GM10847 (cell line): Measurements from ENCODE around the gene FOXN3.

Experiments used
- POLR2A ChIP-seq: IDR thresholded peaks from 2 replicates; pipeline ENCODE4 v1.6.1; 2011; ENCODE audit not compliant: insufficient read length; ENCODE audit errors: extremely low read depth

Gene FOXN3

GRCh38 chr14:89325299-89325883 is 91.6 kb downstream of the FOXN3 start:
- no peak for TF ChIP-seq POLR2A

- TF ChIP-seq POLR2A = no peak
Observed at GRCh38 chr14:89324501-89325298, 92.3 kb downstream of the FOXN3 start.

GRCh38 chr14:89320381-89321000 is 96.5 kb downstream of the FOXN3 start:
- TF ChIP-seq POLR2A = no peak

GRCh38 chr14:89319687-89320086 is 97.3 kb downstream of the FOXN3 start:
- no peak for TF ChIP-seq POLR2A

- TF ChIP-seq POLR2A = no peak
Observed at GRCh38 chr14:89317051-89317691, 99.9 kb downstream of the FOXN3 start.

GRCh38 chr14:89315493-89316470 is 101.3 kb downstream of the FOXN3 start:
- TF ChIP-seq POLR2A = no peak

GRCh38 chr14:89314274-89314673 is 102.8 kb downstream of the FOXN3 start:
- no peak for TF ChIP-seq POLR2A

GRCh38 chr14:89312932-89313331 is 104.1 kb downstream of the FOXN3 start:
- TF ChIP-seq POLR2A = no peak

GRCh38 chr14:89310211-89310610 is 106.8 kb downstream of the FOXN3 start:
- TF ChIP-seq POLR2A = no peak

- no peak for TF ChIP-seq POLR2A
Observed at GRCh38 chr14:89309670-89310177, 107.3 kb downstream of the FOXN3 start.

GRCh38 chr14:89308232-89308959 is 108.6 kb downstream of the FOXN3 start:
- TF ChIP-seq POLR2A = no peak

- TF ChIP-seq POLR2A = no peak
Observed at GRCh38 chr14:89307409-89307808, 109.6 kb downstream of the FOXN3 start.

GRCh38 chr14:89304972-89305703 is 111.9 kb downstream of the FOXN3 start:
- TF ChIP-seq POLR2A = no peak
